ENCODE measurements around the gene FAF2. TPM values are rescaled to one million over a fixed set of nuclear protein-coding genes. Genes with fewer than 3 reads are reported as not detected.
"Not testable (repeated sequence)": the region's sequence is repeated elsewhere in the genome, so short reads cannot be mapped to it uniquely, and the experiment has no call there.

Gene FAF2
- total RNA-seq, 1 donor from 2014 or later: 45.5 TPM

GRCh38 chr5:176485176-176485575, 37.0 kb downstream of the FAF2 start:
- DNase-seq (ENCODE audit: low read depth): no peak
- H3K4me3 ChIP-seq (ENCODE audit: low read depth, low read length): no peak overlapping the region
- TF ChIP-seq CTCF (IDR thresholded peaks at IDR 0.05; ENCODE audit: insufficient read depth, low read length, poor library complexity, severe bottlenecking): no peak
- H3K36me3 ChIP-seq (ENCODE audit: control insufficient read depth, insufficient read depth, low read length): no peaks in the 10 kb centered on the region
- no peaks in the 10 kb centered on the region for H3K27me3 ChIP-seq (ENCODE audit: control insufficient read depth, insufficient read depth, low read length)

GRCh38 chr5:176486189-176486757, 38.1 kb downstream of the FAF2 start:
- H3K36me3 ChIP-seq (ENCODE audit: control insufficient read depth, insufficient read depth, low read length): no peaks in the 10 kb centered on the region
- H3K27me3 ChIP-seq (ENCODE audit: control insufficient read depth, insufficient read depth, low read length): no peaks in the 10 kb centered on the region
- TF ChIP-seq CTCF (IDR thresholded peaks at IDR 0.05; ENCODE audit: insufficient read depth, low read length, poor library complexity, severe bottlenecking): no peak
- no peak for DNase-seq (ENCODE audit: low read depth)
- no peak overlapping the region for H3K4me3 ChIP-seq (ENCODE audit: low read depth, low read length)

- not testable (repeated sequence) for H3K27me3 ChIP-seq (ENCODE audit: control insufficient read depth, insufficient read depth, low read length); H3K36me3 ChIP-seq (ENCODE audit: control insufficient read depth, insufficient read depth, low read length); DNase-seq (ENCODE audit: low read depth); H3K4me3 ChIP-seq (ENCODE audit: low read depth, low read length)
Measured at GRCh38 chr5:176487160-176487559, 39.0 kb downstream of the FAF2 start.

GRCh38 chr5:176489077-176489476, 40.9 kb downstream of the FAF2 start:
- H3K27me3 ChIP-seq (ENCODE audit: control insufficient read depth, insufficient read depth, low read length): no peaks in the 10 kb centered on the region
- no peak overlapping the region for H3K4me3 ChIP-seq (ENCODE audit: low read depth, low read length)
- peaks cover 1% of the 10 kb centered on the region for H3K36me3 ChIP-seq (ENCODE audit: control insufficient read depth, insufficient read depth, low read length)
- DNase-seq (ENCODE audit: low read depth): no peak
- TF ChIP-seq CTCF (IDR thresholded peaks at IDR 0.05; ENCODE audit: insufficient read depth, low read length, poor library complexity, severe bottlenecking): no peak

GRCh38 chr5:176490301-176490700, 42.1 kb downstream of the FAF2 start:
- Histone ChIP-seq H3K4me3 (ENCODE audit: low read depth, low read length) (no peak overlapping the region), H3K36me3 (ENCODE audit: control insufficient read depth, insufficient read depth, low read length) (peaks cover 1% of the 10 kb centered on the region), H3K27me3 (ENCODE audit: control insufficient read depth, insufficient read depth, low read length) (no peaks in the 10 kb centered on the region)
- no peak for TF ChIP-seq CTCF (IDR thresholded peaks at IDR 0.05; ENCODE audit: insufficient read depth, low read length, poor library complexity, severe bottlenecking)
- DNase-seq (ENCODE audit: low read depth): no peak

- TF ChIP-seq CTCF (IDR thresholded peaks at IDR 0.05; ENCODE audit: insufficient read depth, low read length, poor library complexity, severe bottlenecking): no peak
- DNase-seq (ENCODE audit: low read depth): no peak
- Histone ChIP-seq H3K36me3 (ENCODE audit: control insufficient read depth, insufficient read depth, low read length) (peaks cover 1% of the 10 kb centered on the region), H3K27me3 (ENCODE audit: control insufficient read depth, insufficient read depth, low read length) (no peaks in the 10 kb centered on the region), H3K4me3 (ENCODE audit: low read depth, low read length) (no peak overlapping the region)
Measured at GRCh38 chr5:176491101-176491502, 42.9 kb downstream of the FAF2 start.

Measured in kidney epithelial cell (primary cell).